Bronchial epithelial cell (primary cell): ENCODE measurements around the gene NEUROD2. TPM values are rescaled to one million over a fixed set of nuclear protein-coding genes. Genes with fewer than 3 reads are reported as not detected.

Experiments
- DNase-seq: peaks from one replicate; pipeline ENCODE4 v3.0.0-alpha.2; 2010; ENCODE audit warnings: low read depth
- FAIRE-seq: peaks from 2 replicates; lab custom pipeline; 2011; peaks lifted over from hg19 to GRCh38; lab: Jason Lieb, UNC
- H3K27me3 ChIP-seq: 2 replicates; pipeline ENCODE4 v1.5.1; 2011; ENCODE audit warnings: low read length; ENCODE audit not compliant: control insufficient read depth, insufficient read depth
- H3K36me3 ChIP-seq: 2 replicates; pipeline ENCODE4 v1.5.1; 2011; ENCODE audit warnings: low read length; ENCODE audit not compliant: control insufficient read depth, insufficient read depth
- H3K4me3 ChIP-seq: 2 replicates; pipeline ENCODE4 v1.5.1; 2011; ENCODE audit warnings: mild to moderate bottlenecking, low read depth, low read length, control low read depth
- total RNA-seq: library from RNA; depleted of rRNA; stranded (reverse); fragments of >200 nt; gene quantifications from 2 replicates; pipeline ENCODE4 v1.2.1, GENCODE V29; 2014
- TF ChIP-seq, protein P1 (sequence below): IDR thresholded peaks from 2 replicates; pipeline ENCODE4 v1.5.1; 2011; ENCODE audit warnings: mild to moderate bottlenecking, moderate library complexity, low read length, control low read depth, inconsistent platforms; ENCODE audit not compliant: insufficient read depth, severe bottlenecking

NEUROD2 gene
- total RNA-seq = not detected in 2 replicates

DNA sequence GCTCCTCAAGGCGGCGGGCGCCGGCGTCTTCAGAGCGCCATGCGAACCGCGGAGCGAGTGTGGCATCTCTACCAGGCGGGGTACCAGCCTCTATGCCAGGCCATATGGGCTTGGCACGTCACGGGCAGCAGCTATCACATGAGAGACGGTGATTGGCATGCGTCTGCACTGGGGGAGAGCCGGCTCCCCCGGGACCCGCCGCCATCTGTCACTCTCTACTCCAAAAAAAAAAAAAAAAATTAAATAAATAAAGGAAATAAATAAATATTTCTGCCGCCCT, at the start of gene NEUROD2:
NEUROD2 (minus strand) TSS at position 70 of the 280 bp plus-strand sequence. CDS start 1,321 bp downstream, outside the sequence.
- H3K4me3 ChIP-seq = no peak within 1 kb of the TSS
- TF ChIP-seq, protein P1, sequence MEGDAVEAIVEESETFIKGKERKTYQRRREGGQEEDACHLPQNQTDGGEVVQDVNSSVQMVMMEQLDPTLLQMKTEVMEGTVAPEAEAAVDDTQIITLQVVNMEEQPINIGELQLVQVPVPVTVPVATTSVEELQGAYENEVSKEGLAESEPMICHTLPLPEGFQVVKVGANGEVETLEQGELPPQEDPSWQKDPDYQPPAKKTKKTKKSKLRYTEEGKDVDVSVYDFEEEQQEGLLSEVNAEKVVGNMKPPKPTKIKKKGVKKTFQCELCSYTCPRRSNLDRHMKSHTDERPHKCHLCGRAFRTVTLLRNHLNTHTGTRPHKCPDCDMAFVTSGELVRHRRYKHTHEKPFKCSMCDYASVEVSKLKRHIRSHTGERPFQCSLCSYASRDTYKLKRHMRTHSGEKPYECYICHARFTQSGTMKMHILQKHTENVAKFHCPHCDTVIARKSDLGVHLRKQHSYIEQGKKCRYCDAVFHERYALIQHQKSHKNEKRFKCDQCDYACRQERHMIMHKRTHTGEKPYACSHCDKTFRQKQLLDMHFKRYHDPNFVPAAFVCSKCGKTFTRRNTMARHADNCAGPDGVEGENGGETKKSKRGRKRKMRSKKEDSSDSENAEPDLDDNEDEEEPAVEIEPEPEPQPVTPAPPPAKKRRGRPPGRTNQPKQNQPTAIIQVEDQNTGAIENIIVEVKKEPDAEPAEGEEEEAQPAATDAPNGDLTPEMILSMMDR = no peak
- FAIRE-seq = no peak

DNA sequence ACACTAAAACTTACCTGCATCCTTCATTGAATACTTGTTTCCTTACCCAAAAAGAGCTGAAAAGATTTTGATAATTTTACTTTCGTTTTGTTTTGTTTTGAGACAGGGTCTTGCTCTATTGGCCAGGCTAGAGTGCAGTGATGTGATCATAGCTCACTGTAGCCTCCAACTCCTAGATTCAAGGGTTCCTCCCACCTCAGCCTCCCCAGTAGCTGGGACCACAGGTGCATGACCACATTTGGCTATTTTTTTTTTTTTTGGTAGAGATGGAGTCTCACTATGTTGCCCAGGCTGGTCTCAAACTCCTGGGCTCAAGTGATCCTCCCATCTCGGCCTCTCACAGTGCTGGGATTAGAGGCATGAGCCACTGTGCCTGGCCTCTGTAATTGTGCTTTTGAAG, 47.4 kb upstream of the NEUROD2 start:
- no peak for FAIRE-seq
- H3K36me3 ChIP-seq = peaks cover 6% of the 10 kb centered on the region
- no peaks in the 10 kb centered on the region for H3K27me3 ChIP-seq
- TF ChIP-seq, protein P1 = no peak
- no peak for DNase-seq
- H3K4me3 ChIP-seq = no peak overlapping the region

More for the DNA sequence above, at the start of gene NEUROD2:
- Histone ChIP-seq H3K36me3 (no peaks in the 10 kb centered on the region), H3K27me3 (peaks cover 34% of the 10 kb centered on the region)
- no peak for DNase-seq

DNA sequence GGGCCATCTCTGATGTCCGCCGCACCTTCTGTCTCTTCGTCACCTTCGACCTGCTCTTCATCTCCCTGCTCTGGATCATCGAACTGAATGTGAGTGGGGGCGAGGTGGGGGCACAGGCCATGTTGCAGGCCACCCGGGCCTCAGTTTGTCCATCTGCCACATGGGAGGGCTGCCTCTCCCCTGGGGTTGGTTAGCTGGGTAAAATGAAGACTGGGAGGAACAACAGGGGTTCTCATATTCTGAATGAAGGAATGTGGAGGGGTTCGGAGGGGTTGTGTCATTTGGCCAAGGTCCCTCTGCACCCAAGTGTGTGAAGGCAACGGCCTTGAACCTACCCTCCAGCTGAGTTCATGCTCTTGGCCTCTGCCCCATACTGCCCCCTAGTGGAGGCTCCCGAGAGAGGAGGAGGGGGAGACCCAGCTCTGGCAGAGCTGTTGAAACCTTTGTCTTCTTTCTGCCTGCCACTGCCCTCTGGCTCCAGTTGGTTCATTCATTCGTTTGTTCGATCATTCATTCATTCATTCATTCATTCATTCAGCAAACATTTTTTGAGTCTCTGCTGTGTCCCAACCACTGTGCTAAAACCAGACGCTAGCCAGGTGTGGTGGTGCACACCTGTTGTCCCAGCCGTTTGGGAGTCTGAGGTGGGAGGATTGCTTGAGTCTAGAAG, 46.1 kb upstream of the NEUROD2 start:
- peaks cover 6% of the 10 kb centered on the region for H3K36me3 ChIP-seq
- FAIRE-seq (no peak), DNase-seq (peak; percentile 13)
- TF ChIP-seq, protein P1 = peak; percentile 94
- no peaks in the 10 kb centered on the region for H3K27me3 ChIP-seq
- no peak overlapping the region for H3K4me3 ChIP-seq

GRCh38 chr17:39653316-39653661, 45.6 kb upstream of the NEUROD2 start:
- no peak overlapping the region for H3K4me3 ChIP-seq
- peaks cover 2% of the 10 kb centered on the region for H3K36me3 ChIP-seq
- no peaks in the 10 kb centered on the region for H3K27me3 ChIP-seq
- no peak for DNase-seq
- no peak for FAIRE-seq
- TF ChIP-seq, protein P1 = no peak

- no peaks in the 10 kb centered on the region for H3K27me3 ChIP-seq
- DNase-seq (no peak), FAIRE-seq (no peak)
- H3K36me3 ChIP-seq = peaks cover 1% of the 10 kb centered on the region
- no peak overlapping the region for H3K4me3 ChIP-seq
- TF ChIP-seq, protein P1 = no peak
Observed at GRCh38 chr17:39652587-39653315, 45.0 kb upstream of the NEUROD2 start.
